Inferior parietal cortex (tissue), 1 donor: ENCODE measurements around the gene SNX14.

Source experiments
- DNase-seq: peaks from one replicate; pipeline ENCODE4 v3.0.0-alpha.2; 2016; ENCODE audit errors: extremely low spot score

The SNX14 gene

DNA sequence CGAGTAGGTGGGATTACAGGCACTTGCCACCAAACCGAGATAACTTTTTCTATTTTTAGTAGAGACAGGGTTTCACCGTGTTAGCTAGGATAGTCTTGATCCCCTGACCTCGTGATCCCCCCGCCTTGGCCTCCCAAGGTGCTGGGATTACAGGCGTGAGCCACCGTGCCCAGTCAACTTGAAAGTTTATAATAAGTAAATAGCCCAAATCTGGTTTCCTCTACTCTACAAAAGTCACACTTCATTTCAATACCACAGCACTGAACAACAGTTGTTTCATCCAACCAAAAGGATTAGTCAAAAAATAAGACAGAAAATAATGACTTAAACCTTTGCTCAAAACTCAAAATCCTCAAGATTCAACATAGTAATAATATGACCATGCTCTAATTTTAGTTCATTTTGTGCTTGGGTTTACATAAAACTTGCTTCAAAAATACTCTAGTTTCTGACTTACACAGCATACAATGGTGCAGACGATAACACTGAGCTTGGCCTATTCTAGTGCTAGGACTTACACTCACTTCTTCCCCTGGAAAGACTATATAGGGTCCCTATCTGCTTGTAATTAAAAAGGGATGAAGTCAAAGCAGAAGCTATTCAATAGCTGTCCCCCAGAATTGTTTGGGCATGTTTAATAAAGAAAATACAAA is 87.1 kb downstream of the SNX14 start:
- DNase-seq, result no peak

DNA sequence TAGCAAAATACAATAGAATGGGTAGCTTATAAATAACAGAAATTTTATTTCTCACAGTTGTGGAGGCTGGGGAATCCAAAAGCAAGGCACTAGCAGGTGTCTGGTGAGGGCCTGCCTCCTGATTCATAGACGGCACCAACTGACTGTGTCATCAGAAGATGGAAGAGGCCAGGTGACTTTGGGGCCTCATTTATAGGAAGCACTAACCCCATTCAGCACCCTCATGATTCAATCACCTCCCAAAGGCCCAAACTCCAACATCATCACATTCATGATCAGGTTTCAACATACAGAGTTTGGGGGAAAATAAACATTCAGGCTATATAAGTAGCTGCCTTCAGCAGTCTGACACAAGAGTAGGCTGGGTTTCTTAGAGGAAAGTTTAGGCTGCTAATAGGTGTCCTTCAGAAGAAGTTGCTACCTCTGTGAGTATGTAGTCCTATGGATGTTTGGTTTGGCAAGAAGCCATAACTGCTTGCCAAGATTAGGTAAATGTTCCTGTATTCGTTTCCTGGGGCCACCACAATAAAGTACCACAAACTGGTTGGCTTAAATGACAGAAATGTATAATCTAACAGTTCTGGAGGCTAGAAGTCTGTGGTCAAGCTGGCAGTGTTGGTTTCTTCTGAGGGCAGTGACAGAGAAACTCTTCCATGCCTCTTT is 94.9 kb downstream of the SNX14 start:
- no peak for DNase-seq

DNA sequence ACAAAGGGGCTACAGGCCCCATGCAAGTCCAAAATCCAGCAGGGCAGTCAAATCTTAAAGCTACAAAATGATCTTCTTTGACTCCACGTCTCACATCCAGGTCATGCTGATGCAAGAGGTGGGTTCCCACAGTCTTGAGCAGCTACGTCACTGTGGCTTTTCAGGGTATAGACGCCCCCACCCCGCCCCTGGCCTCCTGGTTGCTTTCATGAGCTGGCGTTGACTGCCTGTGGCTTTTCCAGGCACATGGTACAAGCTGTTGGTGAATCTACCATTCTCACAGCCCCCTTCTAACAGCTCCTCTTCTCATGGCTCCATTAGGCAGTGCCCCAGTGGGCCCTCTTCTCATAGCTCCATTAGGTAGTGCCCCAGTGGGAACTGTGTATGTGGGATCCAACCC is 96.8 kb downstream of the SNX14 start:
- no peak for DNase-seq

DNA sequence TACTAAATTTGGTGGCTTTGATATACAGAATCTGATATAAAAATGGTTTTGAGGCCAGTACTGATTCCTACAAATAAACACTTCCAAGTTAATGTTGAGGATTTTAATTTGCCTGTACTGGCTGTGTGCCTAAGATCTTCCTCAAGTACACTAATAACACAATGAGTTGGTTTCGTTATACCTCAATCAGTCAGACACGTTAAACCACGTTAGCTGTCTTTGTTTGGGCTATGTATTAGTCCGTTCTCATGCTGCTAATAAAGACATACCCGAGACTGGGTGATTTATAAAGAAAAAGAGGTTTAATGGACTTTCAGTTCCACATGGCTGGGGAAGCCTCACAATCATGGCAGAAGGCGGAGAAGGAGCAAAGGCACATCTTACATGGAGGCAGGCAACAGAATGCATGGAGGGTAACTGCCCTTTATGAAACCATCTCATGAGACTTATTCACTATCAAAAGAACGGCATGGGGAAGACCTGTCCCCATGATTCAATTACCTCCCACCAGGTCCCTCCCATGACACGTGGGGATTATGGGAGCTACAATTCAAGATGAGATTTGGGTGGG is 97.6 kb downstream of the SNX14 start:
- no peak for DNase-seq

DNA sequence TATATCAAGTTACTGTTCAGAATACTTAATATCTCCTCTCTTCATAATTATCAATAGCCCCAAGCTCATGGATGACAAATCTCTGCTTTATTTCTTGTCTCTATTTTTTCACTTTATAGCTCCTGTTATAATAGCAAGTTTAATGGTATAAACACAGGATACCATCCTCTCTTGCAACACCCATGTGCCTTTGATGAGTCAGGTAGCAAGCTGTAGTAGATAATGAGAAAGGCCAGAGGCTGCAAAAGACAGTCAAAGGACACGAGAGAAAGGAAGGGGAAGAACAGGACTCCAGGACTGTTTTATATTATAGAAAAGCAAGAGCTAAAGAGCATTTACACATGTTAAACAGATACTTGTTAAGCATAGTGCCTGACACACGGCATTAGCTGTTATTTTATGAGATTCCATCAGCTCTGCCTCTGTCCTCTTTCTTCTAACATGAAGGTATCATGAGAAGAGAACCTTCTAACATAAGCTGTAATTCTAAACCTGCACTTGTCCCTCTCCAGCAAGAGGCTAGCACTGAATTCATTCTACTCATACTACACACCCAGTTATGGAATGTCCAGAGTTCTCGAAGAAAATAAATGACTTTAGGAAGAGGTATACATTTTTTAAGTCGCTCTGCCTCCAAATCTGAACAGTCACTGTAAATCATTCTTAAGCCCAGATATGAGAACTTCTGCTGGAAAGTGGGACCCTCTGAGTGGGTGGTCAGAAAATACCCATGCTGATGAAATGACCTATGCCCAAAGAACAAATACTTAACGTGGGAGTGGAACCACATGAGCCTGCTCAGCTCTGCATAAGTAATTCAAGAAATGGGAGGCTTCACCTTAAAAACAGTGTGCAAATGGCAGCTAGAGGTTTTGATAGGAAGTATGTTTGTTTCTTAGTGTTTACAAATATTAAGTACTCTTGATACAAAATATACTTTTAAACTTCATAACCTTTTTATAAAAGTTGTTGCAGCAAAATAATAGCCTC is 98.8 kb downstream of the SNX14 start:
- no peak for DNase-seq

DNA sequence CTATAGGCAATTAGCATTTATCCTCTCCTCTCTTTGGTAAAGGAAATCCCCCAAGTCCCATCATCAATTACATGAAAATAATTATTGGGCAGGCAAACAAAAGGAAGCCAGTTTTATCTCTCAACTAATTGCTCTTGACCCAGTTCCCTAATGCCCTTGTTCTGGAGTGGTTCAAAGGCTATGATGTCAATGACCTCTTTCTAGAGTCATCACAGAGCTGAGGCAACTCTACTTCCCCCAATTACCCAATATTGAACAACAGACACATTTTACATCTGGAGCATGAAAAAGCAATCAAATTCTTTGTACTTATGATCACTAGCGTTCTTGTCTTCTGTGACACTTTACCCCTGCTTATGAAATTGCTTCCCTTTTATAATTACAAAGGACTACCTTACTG is 100.3 kb downstream of the SNX14 start:
- no peak for DNase-seq

DNA sequence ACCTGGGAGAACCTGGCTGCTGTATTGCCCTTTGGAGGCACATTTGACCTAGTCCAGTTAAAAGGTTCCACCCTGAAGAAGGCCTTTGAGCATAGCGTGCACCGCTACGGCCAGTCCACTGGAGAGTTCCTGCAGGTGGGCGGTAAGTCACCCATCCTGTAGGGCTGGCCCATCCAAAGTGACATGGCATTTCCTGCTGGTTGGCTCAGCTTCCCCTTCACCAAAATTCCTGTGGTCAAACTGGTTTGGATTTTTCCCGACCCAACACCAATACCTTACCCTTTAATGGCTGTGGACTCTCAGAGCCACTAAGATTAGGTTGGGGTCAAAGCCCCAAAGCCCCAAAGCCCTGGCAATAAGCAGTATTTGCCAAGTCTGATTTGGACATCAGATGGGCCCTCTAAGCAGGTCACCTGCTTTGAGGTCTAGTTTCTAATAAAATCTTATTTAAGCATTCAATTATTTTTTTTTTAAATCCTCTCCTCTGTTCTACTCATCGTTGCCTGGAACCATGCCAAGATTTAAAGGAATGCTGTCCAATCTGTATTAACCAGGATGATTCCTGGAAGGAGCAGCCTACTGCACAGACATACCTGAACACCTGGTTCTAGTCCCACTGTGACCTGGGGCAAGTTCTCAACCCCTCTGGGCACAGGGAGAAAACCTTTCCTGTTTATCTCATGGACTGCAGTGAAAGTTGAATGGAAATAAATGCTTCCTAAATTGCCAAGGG is 103.0 kb downstream of the SNX14 start:
- no peak for DNase-seq

DNA sequence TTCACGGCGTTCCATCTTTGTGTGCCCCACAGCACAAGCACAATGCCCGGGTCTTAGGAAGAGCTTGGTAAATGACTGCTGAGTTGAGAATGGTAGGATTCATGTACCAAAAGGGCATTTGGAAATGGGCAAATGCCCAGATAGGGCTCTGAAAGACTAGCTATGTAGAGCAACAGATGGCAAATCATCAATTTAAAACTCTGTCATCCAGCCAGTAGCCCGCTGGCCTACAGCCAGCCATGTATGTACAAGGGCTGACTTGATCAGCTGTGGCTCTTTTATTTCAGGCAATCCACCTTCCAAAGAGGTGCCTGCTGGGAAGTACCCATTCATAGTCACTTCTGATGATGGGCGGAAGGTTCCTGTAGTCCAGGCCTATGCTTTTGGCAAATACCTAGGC is 108.7 kb downstream of the SNX14 start:
- DNase-seq, result no peak

DNA sequence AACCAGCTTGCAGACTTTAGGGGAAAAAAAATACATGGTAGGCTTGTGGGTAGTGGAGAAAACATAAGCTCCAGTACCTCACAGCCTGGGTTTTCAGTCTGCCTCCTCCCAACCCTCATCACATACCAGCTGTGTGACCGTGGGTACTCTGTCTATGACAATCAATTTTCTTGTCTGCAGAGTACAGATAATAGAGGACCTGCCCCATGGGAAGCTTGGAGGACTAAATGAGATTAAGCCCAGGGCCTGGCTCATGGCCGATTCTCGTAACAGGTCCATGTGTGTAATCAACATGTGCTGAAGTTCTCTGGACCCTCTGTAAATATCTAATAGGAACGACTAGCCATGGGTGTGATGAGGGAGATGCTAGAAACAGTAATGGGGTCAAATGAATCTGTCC is 109.8 kb downstream of the SNX14 start:
- no peak for DNase-seq

DNA sequence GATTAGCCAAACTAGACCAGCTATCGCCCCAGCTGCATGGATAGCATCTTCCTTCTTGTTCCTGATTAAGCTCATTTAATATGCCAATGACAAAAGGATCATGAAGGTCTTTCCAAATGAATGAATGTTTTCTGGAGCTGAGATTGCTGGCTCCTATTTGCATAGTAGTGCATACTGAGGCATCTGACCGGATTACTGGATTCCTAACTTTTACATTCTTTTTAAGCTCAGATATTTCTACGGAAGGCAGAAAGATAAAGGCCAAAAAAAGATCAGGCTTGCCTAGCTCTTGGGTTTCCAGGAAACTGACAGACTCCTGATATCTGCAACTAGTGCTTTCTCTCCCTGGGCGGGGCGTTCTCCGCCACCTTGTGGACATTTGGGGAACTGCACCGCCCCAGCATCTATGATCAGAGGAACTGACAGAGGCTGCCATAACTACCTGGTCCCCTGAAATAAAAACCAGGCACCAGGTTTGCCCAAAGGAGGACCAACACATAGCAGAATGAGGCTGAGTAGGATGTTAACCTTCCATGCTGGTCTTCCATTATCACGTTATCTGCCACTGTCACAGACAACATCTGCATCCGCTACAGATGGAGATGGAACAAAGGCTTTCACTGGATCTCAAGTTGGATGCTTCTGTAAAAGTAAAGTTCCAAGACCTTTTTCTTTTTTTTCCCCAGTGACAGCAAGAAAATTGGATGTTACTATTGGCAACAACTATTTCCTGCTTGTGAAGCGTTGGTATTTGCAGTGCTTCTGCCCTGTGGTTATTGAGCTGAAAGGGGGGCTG is 110.6 kb downstream of the SNX14 start:
- DNase-seq, result peak; percentile 81

DNA sequence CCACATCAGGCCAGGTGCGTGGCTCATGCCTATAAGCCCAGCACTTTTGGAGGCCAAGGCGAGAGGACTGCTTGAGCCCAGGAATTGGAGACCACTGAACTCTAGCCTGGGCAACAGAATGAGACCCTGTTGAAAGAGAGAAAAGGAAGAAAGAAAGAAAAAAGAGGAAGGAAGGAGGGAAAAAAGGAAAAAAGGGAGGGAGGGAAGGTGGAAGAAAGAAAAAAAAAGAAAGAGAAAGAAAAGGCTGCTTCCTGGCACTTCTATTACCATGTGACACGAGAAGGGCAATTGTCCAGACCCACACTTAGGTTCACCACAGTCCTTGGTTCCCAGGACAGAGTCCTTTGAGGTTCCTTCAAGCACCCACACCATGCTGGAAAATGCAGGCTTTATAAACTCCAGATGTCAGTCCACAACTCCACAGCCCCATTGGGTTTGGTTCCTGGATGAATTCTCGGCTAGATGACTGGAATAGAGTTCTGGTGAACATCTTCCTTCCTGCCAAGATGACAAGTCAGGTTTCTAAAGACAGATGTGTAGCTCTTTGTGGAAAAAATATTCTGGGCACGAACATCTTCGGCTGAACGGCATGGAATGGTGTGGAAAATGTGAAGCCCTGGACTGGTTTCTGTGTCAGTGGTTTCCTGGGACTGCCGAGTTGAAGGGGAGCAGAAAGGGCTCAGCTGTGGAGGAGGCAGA is 111.3 kb downstream of the SNX14 start:
- DNase-seq, result no peak

DNA sequence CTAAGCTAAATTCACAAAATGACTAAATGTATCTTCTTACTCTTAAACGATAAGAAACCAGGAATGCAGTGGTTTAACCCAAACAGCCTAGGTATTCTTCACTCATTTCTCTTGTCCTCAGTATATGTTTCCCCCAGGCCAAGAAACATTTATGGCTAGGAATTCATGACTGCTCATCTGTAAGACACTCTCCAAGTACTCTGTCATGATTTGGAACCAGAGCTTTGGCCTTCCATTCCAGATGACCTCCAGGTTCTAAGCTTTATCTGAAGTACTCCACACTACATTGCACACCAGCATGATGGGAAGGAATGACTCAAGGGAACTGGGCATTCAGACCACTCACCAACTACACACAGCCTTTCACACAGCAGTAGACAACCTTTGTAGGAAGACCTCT is 114.5 kb downstream of the SNX14 start:
- no peak for DNase-seq

DNA sequence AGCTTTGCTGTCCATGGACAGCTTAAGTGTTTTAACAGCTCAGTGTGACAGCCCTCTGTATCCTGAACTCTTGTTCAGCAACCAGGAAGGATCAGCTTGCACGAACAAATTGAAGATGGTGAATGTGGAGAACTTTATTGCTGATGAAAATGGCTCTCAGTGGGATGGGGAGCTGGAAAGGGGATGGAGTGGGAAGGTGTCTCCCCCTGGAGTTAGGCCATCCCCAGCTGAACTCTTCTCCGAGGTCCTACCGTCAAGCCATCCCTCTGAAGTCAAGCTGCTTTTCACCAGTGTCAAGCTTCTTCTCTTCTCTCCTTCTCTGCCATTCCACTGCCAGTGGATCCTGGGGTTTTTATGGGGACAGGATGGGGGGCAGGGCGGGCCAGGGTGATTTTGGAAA is 117.1 kb downstream of the SNX14 start:
- DNase-seq, result no peak

DNA sequence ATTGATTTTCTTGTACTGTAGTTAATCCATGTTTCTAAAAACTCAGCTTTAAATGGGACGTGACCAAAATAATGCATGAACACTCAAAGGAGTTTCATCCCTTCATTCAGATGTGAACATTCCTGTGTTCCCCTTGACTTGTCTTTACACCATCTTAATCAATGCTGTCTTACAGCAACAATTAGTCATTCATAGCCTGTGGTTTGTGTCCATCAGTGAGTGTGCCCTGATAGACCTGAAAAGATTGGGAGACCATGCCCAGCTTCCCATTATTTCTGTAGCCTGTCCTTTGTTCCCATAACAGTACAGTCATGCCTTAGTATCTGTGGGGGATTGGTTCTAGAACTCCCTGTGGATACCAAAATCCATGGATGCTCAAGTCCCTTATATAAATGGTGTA is 119.9 kb downstream of the SNX14 start:
- no peak for DNase-seq

DNA sequence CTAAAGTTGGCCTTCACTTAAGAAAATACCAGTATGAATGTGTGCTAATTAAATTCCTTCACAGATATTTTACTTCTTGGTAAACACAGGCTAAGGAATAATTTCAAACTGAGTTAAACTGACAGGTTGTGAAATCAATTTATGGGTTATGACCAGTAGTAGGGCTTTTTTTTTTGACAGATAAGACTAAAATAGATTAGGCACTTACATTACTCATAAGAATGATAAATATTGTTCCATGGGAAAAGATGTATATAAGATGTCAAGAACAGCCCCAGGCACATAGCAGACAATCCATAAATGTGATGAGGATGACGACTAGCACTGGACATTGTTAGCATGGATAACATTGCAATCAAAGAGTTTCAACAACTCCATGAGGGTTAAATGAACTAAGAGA is 120.9 kb downstream of the SNX14 start:
- DNase-seq, result no peak

DNA sequence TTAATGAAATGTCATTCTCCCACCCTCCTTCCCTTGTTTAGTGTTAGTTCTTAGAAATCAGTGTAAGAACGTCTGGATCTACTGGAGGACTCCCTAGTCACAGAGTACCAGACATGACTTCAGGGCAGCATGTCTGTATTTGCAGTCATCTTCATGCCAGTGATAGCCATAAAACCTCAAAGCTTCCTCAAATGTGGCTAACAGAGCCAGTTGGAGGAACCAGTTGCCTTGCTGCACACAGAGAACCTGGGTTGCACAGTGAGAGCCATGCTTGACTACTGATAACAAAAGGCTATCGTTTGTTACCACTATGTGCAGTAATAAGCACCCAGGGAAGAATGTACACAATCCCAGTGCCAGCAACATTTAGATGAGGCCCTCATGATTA is 123.6 kb downstream of the SNX14 start:
- DNase-seq, result no peak

DNA sequence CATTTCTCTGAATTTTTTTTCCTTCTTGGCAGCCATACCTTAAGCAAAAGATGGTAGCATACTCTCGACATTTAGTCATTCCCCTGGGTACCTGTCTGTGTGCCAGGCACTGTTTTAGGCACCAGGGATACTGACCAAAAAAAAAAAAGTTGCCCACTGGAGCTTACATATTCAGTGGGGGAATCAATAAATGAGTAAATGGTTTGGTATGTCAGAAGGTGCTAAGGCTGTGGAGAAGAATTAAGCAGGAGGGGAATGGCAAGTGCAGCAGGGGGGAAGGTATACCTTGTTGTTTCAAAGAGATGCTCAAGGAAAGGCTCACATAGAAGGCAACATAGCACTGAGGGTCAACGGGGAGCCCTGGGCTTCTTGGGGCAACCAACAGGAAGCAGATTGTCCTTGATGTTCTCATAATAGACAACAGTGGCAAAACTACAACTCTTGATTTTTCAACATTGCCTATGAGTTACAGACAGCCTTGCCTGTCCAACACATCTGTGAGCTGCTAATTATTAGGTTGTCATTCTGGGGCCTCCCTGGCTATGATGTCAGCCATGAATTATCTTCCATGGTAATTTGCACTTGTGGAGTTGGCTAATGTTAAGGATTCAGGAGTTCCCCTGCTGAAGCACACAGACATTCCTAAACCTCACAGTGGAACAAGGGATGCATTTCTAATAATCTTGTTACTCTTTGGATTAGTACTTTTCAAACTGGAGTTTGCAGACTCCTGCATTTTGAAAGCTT is 124.2 kb downstream of the SNX14 start:
- DNase-seq, result no peak

DNA sequence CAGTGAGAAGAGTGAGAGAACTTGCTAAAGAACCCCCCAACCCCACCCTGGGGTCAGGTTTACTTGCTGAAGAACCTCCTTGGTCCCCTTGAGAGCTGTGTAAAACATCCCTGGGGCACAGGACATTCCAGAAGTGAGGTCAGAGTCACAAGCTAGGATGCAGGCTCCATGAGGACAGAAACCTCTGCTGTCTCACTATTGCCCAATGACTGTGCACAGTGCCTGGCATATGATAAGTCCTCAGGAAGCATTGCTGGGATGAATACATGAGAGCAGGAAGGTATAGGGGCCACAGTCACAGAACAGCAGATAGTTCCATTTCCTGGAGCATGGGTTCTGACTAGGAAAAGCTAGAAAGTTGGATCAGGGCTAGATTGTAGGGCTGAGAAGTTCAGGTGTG is 125.3 kb downstream of the SNX14 start:
- DNase-seq, result no peak

DNA sequence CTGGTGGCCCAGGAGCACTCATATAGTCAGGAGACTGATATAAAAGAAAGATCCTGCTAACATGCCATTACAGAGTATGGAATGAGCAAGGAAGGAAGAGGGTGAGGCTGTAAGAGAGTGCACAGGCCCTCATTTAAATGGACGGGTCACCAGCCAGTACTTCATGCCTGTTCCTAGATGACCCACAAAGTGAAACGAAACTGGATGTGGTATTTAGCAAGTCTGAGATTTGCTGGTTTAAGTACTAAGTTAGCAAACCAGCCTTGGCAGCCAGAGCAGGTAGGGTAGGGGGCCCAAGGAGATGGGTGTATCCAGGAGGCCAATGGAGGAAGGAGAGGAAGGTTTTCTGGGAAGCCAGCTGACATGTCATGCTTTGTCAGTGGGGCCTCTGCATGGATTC is 127.9 kb downstream of the SNX14 start:
- DNase-seq, result no peak
